CD4-positive, alpha-beta T cell treated with Interleukin-17A for 1 hour (primary cell): Measurements from ENCODE around the gene AATK.

Experiments
- DNase-seq: peaks from one replicate; pipeline ENCODE4 v3.0.0-alpha.2; 2020

Gene AATK

DNA sequence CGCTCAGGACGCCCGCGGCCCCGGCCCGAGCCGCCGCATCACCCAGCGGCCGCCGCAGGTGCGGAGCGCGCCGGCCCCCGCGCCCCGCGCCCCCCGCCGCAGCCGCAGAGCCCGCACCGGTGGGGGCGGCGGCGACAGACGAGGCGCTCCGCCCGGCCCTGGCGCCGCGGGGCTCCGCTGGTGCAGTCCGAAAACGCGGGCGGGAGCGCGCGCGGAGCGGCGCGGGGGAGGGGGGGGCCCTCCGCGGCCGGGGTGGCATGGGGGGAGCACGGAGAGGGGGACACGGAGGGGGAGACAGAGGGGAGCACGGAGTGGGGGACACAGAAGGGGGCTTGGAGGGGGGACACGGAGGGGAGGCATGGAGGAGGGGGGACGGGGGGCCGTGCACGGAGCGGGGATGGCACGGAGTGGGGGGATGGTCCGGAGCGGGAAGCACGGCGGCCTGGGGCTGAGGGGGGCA, at the start of gene AATK:
TSS of gene AATK (minus strand) at position 189 of the 460 bp plus-strand sequence. CDS start 229 bp downstream, outside the sequence.
- no peak for DNase-seq

GRCh38 chr17:81213978-81214377, 48.0 kb upstream of the AATK start:
- no peak for DNase-seq

GRCh38 chr17:81212365-81212764, 46.3 kb upstream of the AATK start:
- no peak for DNase-seq

- DNase-seq = no peak
These were observed 44.8 kb upstream of the AATK start for GRCh38 chr17:81210868-81211267.

- DNase-seq = no peak
These were observed 44.4 kb upstream of the AATK start for GRCh38 chr17:81210466-81210865.

GRCh38 chr17:81209141-81209540, 43.1 kb upstream of the AATK start:
- DNase-seq = no peak

DNA sequence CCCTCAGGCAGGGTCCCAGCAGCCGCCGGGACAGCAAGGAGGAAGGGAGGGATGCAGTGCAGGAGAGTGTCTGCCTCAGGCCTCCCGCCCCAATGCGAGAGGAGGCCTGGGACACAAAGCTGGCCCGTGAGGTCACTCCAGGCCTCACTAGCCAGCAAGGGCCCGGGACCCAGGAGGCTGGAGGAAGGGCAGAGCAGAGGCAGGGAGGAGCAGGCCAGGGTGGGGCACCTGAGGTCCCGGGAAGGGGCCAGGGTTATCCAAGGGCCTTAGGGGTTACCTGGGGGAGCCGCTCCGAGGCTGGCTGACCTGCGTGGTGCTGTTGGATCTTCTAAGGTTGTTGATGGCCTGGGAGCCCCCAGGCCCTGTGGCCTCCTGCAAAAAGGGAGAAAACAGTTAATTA, 42.6 kb upstream of the AATK start:
- DNase-seq = no peak

DNA sequence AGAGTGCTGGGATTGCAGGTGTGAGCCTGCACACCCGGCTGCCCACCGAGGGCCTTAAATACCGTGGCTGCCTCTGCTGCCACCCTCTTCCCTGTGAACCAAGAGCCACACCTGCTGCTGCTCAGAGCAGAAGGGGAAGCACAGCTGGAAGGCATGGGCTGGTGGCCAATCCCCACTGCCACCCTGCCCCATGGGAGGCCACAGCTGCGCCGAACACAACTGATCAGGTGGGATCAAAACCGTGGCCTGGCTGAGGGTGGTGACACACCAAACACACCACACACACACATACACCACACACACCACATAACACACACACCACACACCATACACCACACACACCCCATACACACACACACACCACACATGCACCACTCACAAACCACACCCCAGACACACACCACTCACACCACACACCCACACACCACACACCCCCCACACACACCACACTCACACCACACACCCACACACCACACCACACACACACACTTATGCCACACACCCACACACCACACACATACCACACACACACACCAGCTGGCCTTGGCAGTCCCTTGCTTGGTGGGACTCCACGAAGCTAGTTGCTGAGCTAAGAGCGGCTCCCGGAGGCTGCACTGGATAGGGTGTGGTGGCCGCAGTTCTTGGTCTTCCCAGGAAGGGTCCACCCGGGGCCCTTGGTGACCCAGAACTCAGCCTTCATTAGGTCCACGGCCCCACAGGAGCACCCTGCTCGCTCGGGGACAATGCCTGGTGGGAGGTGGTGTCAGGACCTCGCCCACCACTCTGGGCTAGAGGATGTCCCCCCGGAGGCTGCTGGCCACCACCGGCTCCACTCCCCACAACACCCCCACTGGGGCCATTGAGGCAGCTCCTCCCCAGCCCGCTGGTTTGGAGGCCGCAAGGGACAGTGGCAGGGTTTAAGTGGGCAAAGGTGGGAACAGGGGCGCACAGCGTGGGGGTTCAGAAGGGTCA, 41.9 kb upstream of the AATK start:
- DNase-seq = no peak

DNA sequence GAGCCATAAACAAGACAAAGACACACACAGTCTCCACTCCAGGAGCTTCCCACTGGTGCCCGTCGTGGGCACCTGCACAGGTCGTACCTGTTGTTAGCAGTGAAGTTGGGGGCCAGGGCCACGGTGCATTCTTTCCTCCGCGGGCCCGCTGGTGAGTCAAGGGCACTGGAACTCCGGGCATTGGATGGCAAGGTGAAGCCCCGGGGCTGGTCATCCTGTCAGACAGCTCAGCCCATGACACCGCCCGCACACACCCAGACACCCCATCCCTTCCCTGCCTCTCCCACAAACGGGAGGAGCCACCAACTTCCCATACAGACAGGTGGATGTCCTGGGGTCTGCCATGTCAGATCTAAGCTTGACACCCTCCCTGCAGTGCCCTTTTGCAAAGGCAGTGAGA, 40.6 kb upstream of the AATK start:
- no peak for DNase-seq

DNA sequence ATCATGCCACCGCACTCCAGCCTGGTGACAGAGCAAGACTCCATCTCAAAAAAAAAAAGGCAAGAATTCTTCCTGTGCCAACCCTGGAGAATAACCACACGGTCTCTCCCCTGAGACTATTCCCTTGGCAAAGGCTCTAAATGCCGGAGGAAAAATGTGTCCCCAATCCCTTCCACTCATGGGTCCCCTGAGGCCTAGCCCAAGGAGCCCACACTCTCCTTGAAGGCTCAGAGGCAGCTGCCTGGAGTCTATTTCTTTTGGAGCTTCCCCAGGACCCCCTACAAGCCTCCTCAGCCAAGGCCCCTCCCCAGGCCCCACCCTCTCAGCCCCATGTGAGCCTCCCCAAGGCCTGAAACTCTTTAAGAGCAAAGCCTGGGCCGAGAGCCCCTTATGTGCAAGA, 40.1 kb upstream of the AATK start:
- no peak for DNase-seq

DNA sequence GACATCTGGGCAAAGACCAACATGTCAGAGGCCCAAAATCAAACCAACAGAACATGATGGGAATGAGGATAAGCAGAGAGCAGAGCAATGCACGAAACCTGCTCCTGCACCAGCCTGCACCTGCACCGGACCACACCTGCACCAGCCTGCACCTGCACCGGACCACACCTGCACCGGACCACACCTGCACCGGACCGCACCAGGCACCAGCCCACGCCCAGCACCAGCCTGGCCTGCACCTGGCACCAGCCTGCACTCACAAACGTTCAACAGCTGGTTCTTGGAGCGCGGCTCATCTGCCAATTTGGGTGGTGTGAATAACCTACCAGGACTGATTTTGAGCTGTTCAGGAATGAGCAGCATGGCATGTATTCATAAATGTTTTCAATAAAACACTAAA, 38.6 kb upstream of the AATK start:
- no peak for DNase-seq

- DNase-seq = no peak
These were observed 37.1 kb upstream of the AATK start for GRCh38 chr17:81203136-81203535.

DNA sequence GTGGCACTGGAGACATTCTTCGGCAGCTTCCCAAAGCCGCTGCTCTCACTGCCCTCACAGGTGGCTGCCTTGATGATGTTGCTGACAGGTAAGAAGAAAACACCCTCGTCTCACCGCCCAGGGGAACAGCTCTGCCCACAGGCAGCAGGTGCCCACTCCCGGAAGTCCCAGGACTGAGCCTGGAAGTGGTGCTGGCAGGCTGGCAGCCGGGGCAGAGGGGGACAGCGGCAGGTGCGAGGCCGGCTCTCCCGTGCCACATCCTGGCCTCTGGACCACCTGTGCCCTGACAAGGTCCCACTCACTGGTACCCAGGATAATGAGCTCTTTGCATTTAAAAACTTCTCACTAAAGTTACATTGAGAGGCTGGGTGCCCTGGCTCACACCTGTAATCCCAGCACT, 36.3 kb upstream of the AATK start:
- no peak for DNase-seq

- DNase-seq = peak; percentile 32
These were observed 34.9 kb upstream of the AATK start for GRCh38 chr17:81200695-81201580.

GRCh38 chr17:81200201-81200600, 34.2 kb upstream of the AATK start:
- DNase-seq = no peak

- no peak for DNase-seq
These were observed 33.4 kb upstream of the AATK start for GRCh38 chr17:81199482-81199830.

GRCh38 chr17:81198826-81199481, 32.9 kb upstream of the AATK start:
- DNase-seq = no peak

DNA sequence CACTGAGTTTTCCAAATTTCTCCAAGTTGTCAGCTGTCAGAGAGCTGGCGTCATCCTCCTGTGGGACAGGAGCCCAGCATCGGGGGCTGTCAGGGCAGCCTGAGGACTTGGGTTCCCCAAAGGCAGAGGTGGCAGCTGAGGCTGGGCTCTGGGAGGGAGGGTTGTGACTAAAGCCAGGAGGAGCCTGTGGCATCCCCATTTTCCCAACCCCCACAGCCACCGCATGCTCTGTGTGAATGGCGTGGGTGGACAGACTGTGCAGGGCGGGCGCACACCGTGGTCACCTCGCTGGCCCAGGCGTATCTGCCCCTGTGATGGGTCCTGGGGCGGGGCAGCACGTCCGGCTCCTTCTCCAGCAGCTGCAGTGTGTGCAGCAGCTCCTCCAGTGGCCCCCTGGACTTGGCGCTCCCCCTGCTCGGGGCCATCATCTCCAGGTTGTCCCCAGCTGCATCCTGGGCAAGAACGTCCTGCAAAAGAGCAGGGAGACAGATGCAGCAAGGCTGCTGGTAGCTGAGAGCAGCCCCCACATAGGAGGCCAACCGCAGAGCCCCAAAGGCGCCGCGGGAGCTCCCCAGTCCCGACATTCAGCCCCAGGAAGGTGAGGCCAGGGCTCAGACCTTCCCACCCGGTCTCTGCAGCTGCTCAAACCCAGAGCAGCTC, 31.9 kb upstream of the AATK start:
- DNase-seq = no peak

GRCh38 chr17:81197409-81197795, 31.4 kb upstream of the AATK start:
- DNase-seq = no peak

GRCh38 chr17:81196505-81197408, 30.7 kb upstream of the AATK start:
- DNase-seq = no peak

- DNase-seq = no peak
These were observed 30.0 kb upstream of the AATK start for GRCh38 chr17:81195941-81196495.
